CD4-positive, alpha-beta memory T cell (primary cell): Measurements from ENCODE around the gene SLC9A5. TPM values are rescaled to one million over a fixed set of nuclear protein-coding genes. Genes with fewer than 3 reads are reported as not detected.
A peak's percentile ranks its signal among the peaks of the same experiment; 100 is the strongest.

Source experiments
- CTCF ChIA-PET: fragments of 350-600 bp; sonication (Branson Sonifier 250); formaldehyde crosslinking; loops from one replicate; lab custom pipeline; 2021; ENCODE audit warnings: inconsistent platforms; ENCODE audit not compliant: partially characterized antibody; lab: Charles Lee
- POLR2A ChIA-PET: fragments of 350-600 bp; sonication (Branson Sonifier 250); formaldehyde crosslinking; loops from one replicate; lab custom pipeline; 2021; ENCODE audit not compliant: partially characterized antibody; lab: Charles Lee
- DNase-seq, 5 donors: peaks; one replicate each; pipeline versions ENCODE4 v3.0.0 to v3.0.0-alpha.2; 2020 to 2022; ENCODE audit warnings: mixed read lengths in 1 of 5
- H3K27ac ChIP-seq: one replicate; pipeline ENCODE4 v1.7.0; 2013; ENCODE audit warnings: low read depth, low read length
- H3K27me3 ChIP-seq: 2 replicates; pipeline ENCODE4 v1.7.0; 2013; ENCODE audit warnings: mild to moderate bottlenecking, low read length, moderate library complexity; ENCODE audit not compliant: insufficient read depth
- H3K36me3 ChIP-seq: 2 replicates; pipeline ENCODE4 v1.7.0; 2013; ENCODE audit warnings: mild to moderate bottlenecking, low read length, moderate library complexity; ENCODE audit not compliant: insufficient read depth
- H3K4me1 ChIP-seq: 2 replicates; pipeline ENCODE4 v1.7.0; 2013; ENCODE audit warnings: mild to moderate bottlenecking, low read length, moderate library complexity; ENCODE audit not compliant: insufficient read depth
- H3K4me3 ChIP-seq, 2 donors: one replicate each; pipeline ENCODE4 v1.7.0; 2013; ENCODE audit warnings: low read length in 2 of 2, mild to moderate bottlenecking in 1 of 2
- H3K9me3 ChIP-seq, 2 donors: one replicate each; pipeline ENCODE4 v1.7.0; 2013; ENCODE audit warnings: low read length in 2 of 2, control low read depth in 1 of 2; ENCODE audit not compliant: control insufficient read depth in 1 of 2
- H3K27ac Mint-ChIP-seq, 7 donors: one replicate each; pipeline ENCODE4 v1.8.0; 2020 to 2021; ENCODE audit warnings: mixed read lengths in 7 of 7, mild to moderate bottlenecking in 6 of 7, inconsistent platforms in 3 of 7, moderate library complexity in 3 of 7
- H3K27me3 Mint-ChIP-seq, 2 donors: one replicate each; pipeline ENCODE4 v1.8.0; 2020 to 2021; ENCODE audit warnings: mixed read lengths in 2 of 2
- H3K36me3 Mint-ChIP-seq, 2 donors: one replicate each; pipeline ENCODE4 v1.8.0; 2020 to 2021; ENCODE audit warnings: mixed read lengths in 2 of 2, inconsistent platforms in 1 of 2, mild to moderate bottlenecking in 1 of 2
- H3K4me1 Mint-ChIP-seq, 4 donors: one replicate each; pipeline ENCODE4 v1.8.0; 2020 to 2021; ENCODE audit warnings: mixed read lengths in 4 of 4, mild to moderate bottlenecking in 1 of 4
- H3K4me3 Mint-ChIP-seq, 8 donors: one replicate each; pipeline ENCODE4 v1.8.0; 2020 to 2021; ENCODE audit warnings: mixed read lengths in 8 of 8, mild to moderate bottlenecking in 7 of 8, moderate library complexity in 6 of 8, inconsistent platforms in 3 of 8
- H3K9me3 Mint-ChIP-seq, 8 donors: one replicate each; pipeline ENCODE4 v1.8.0; 2020 to 2021; ENCODE audit warnings: mixed read lengths in 8 of 8, mild to moderate bottlenecking in 5 of 8, inconsistent platforms in 3 of 8, moderate library complexity in 1 of 8
- intact Hi-C: fragments of 100-400 bp; cut with micrococcal nuclease; formaldehyde crosslinking; loops from one replicate; pipeline ENCODE4 v1.15.1; 2023
- polyA plus RNA-seq, 2 donors: library from polyadenylated mRNA; unstranded; fragments of 300-500 nt; fragmentation: Illumina TruSeq; gene quantifications; one replicate each; pipeline ENCODE4 v1.2.3, GENCODE V29; 2021
- total RNA-seq, 2 experiments: library from RNA; stranded (reverse); gene quantifications; one replicate each; pipeline ENCODE4 v1.2.3, GENCODE V29; 2021

SLC9A5 gene
- total and polyA plus RNA-seq, 4 experiments from 2014 or later = 0.09 to 2.1 (median 1.7) TPM; not detected in 1

DNA sequence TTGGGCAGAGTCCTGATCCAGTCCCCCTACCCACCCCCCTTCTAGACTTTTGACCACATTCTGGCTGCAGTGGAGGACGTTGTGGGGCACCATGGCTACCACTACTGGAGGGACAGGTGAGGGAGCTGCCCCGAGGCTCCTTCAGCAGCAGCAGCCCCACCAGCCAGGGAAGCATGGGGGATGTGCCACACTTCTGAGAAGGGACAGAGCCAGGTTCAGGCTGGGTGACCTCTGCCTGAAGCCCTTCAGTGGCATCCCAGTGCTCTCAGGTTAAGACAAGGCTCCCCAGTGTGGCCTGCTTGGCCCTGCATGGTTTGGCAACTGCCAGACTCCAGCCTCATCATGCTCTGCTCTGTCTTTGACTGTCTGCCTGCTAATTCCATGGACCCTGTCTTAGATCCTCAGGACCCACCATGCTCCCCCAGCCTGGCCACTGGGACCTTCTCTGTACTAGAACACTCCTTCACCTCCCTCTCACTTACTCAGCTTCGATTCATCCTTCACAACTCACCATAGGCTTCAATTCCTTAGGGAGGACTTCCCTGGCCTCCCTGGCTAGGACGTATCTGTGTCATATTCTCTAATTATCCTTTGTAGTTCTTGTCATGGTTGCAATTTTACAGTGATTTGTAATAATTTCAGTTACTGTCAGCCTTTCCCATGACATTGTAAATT is 8.8 kb downstream of the SLC9A5 start:
- H3K27ac ChIP-seq = no peak overlapping the region
- no peaks in the 10 kb centered on the region for H3K36me3 ChIP-seq
- Mint-ChIP-seq H3K27ac (peak overlapping the region in 2 of 7 donors; percentile 1 to 24), H3K9me3 (no peaks in the 10 kb centered on the region), H3K4me1 (no peaks in the 10 kb centered on the region), H3K27me3 (peaks cover 7 to 9% of the 10 kb centered on the region in 2 donors), H3K36me3 (no peaks in the 10 kb centered on the region), H3K4me3 (no peak overlapping the region)
- no peaks in the 10 kb centered on the region for H3K9me3 ChIP-seq
- intact Hi-C loops = no loop called here
- no peaks in the 10 kb centered on the region for H3K27me3 ChIP-seq
- H3K4me1 ChIP-seq = no peaks in the 10 kb centered on the region
- POLR2A ChIA-PET = no interaction called here
- CTCF ChIA-PET = no interaction called here
- no peak for DNase-seq
- H3K4me3 ChIP-seq = no peak overlapping the region

- H3K27ac Mint-ChIP-seq = no peak overlapping the region
- H3K9me3 Mint-ChIP-seq = no peaks in the 10 kb centered on the region
- H3K27me3 Mint-ChIP-seq = peaks cover 8 to 14% of the 10 kb centered on the region in 2 donors
- ChIA-PET POLR2A (no interaction called here), CTCF (no interaction called here)
- no peaks in the 10 kb centered on the region for H3K4me1 Mint-ChIP-seq
- H3K4me3 Mint-ChIP-seq = no peak overlapping the region
- no peaks in the 10 kb centered on the region for H3K36me3 Mint-ChIP-seq
- Histone ChIP-seq H3K4me1 (no peaks in the 10 kb centered on the region), H3K9me3 (no peaks in the 10 kb centered on the region), H3K27me3 (no peaks in the 10 kb centered on the region), H3K36me3 (no peaks in the 10 kb centered on the region), H3K27ac (no peak overlapping the region), H3K4me3 (no peak overlapping the region)
- intact Hi-C loops = no loop called here
- DNase-seq = no peak
These were observed 9.5 kb downstream of the SLC9A5 start for GRCh38 chr16:67258161-67258835.

GRCh38 chr16:67259705-67260104 is 10.9 kb downstream of the SLC9A5 start:
- Mint-ChIP-seq H3K4me3 (no peak overlapping the region), H3K36me3 (no peaks in the 10 kb centered on the region), H3K9me3 (no peaks in the 10 kb centered on the region), H3K27ac (no peak overlapping the region), H3K27me3 (peaks cover 13 to 15% of the 10 kb centered on the region in 2 donors), H3K4me1 (no peaks in the 10 kb centered on the region)
- CTCF ChIA-PET = interaction anchor here (0.7 kb wide), 1 partner anchor 12 kb away, joined by 4 read pairs; no protein-coding TSS in a partner anchor
- no peaks in the 10 kb centered on the region for H3K9me3 ChIP-seq
- H3K36me3 ChIP-seq = no peaks in the 10 kb centered on the region
- POLR2A ChIA-PET = interaction anchor here (1.4 kb wide), 1 partner anchor 12 kb away, joined by 3 read pairs; no protein-coding TSS in a partner anchor
- H3K27me3 ChIP-seq = no peaks in the 10 kb centered on the region
- no peak overlapping the region for H3K27ac ChIP-seq
- intact Hi-C loops = no loop called here
- no peak for DNase-seq
- no peaks in the 10 kb centered on the region for H3K4me1 ChIP-seq
- no peak overlapping the region for H3K4me3 ChIP-seq

GRCh38 chr16:67260426-67261063 is 11.8 kb downstream of the SLC9A5 start:
- no peak overlapping the region for H3K27ac ChIP-seq
- no peaks in the 10 kb centered on the region for H3K9me3 ChIP-seq
- H3K4me3 ChIP-seq = no peak overlapping the region
- H3K4me1 ChIP-seq = no peaks in the 10 kb centered on the region
- no peaks in the 10 kb centered on the region for H3K4me1 Mint-ChIP-seq
- no peaks in the 10 kb centered on the region for H3K9me3 Mint-ChIP-seq
- no peaks in the 10 kb centered on the region for H3K36me3 ChIP-seq
- intact Hi-C loops = no loop called here
- ChIA-PET POLR2A (interaction anchor here (1.0 to 1.4 kb wide), 2 partner anchors 13 to 33 kb away, joined by 3 to 4 read pairs; partner anchors contain the start of gene TMEM208), CTCF (interaction anchor here (0.6 to 1.1 kb wide), 6 partner anchors 12 to 180 kb away, joined by 3 to 4 read pairs (median 3); partner anchors contain the start of genes SLC9A5 and ZDHHC1)
- H3K27me3 Mint-ChIP-seq = peaks cover 13 to 15% of the 10 kb centered on the region in 2 donors
- H3K27me3 ChIP-seq = no peaks in the 10 kb centered on the region
- no peaks in the 10 kb centered on the region for H3K36me3 Mint-ChIP-seq
- peak overlapping the region in 1 of 7 donors; percentile 5 for H3K27ac Mint-ChIP-seq
- DNase-seq = no peak
- H3K4me3 Mint-ChIP-seq = no peak overlapping the region

- CTCF ChIA-PET = no interaction called here
These were observed 14.4 kb downstream of the SLC9A5 start for GRCh38 chr16:67263201-67263600.

DNA sequence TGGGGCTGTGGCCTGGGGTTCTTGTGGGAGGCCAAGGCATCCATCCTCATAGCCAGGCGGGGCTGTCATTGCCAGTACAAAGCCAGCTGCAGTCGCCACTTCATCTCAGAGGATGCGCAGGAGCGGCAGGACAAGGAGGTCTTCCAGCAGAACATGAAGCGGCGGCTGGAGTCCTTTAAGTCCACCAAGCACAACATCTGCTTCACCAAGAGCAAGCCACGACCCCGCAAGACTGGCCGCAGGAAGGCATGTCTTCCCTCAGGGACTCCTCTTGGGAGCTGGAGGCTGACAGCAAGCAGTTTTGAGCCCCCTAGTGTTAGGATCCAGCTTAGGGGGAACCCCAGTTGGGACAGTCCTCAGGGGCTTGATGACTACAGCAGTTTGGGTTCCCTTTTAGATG is 15.5 kb downstream of the SLC9A5 start:
- Histone ChIP-seq H3K4me1 (no peaks in the 10 kb centered on the region), H3K27ac (no peak overlapping the region), H3K4me3 (no peak overlapping the region), H3K9me3 (no peaks in the 10 kb centered on the region), H3K36me3 (no peaks in the 10 kb centered on the region), H3K27me3 (no peaks in the 10 kb centered on the region)
- no peaks in the 10 kb centered on the region for H3K9me3 Mint-ChIP-seq
- intact Hi-C loops = no loop called here
- ChIA-PET POLR2A (no interaction called here), CTCF (no interaction called here)
- no peak overlapping the region for H3K27ac Mint-ChIP-seq
- no peak for DNase-seq
- H3K4me3 Mint-ChIP-seq = no peak overlapping the region
- no peaks in the 10 kb centered on the region for H3K4me1 Mint-ChIP-seq
- H3K36me3 Mint-ChIP-seq = no peaks in the 10 kb centered on the region
- H3K27me3 Mint-ChIP-seq = peaks cover 11 to 13% of the 10 kb centered on the region in 2 donors

More at GRCh38 chr16:67263201-67263600, 14.4 kb downstream of the SLC9A5 start:
- H3K27me3 ChIP-seq = no peaks in the 10 kb centered on the region
- peaks cover 11 to 13% of the 10 kb centered on the region in 2 donors for H3K27me3 Mint-ChIP-seq
- no peaks in the 10 kb centered on the region for H3K9me3 ChIP-seq
- no peaks in the 10 kb centered on the region for H3K36me3 ChIP-seq
- H3K4me1 Mint-ChIP-seq = no peaks in the 10 kb centered on the region
- H3K4me3 ChIP-seq = no peak overlapping the region
- peak overlapping the region in 1 of 7 donors; percentile 54 for H3K27ac Mint-ChIP-seq
- no peaks in the 10 kb centered on the region for H3K9me3 Mint-ChIP-seq
- no peak overlapping the region for H3K4me3 Mint-ChIP-seq
- intact Hi-C loops = no loop called here
- POLR2A ChIA-PET = no interaction called here
- H3K4me1 ChIP-seq = no peaks in the 10 kb centered on the region
- H3K27ac ChIP-seq = no peak overlapping the region
- no peak for DNase-seq
- no peaks in the 10 kb centered on the region for H3K36me3 Mint-ChIP-seq

DNA sequence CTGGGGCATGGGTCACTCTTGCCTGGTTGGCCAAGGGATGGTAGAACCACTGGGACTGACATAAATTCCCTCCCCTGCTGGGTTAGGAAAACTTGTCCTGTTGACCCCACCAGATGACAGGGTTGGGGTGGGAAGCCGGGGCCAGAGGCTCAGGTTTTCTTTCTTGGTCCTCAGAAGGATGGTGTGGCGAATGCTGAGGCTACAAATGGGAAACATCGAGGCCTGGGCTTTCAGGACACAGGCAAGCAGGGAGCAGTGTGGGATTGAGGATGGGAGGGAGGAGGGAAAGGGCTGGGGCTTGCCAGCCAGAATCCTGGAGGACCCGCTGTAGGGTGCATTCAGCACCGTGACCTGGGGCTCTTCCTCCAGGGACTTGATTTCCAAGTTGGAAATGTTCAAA is 16.1 kb downstream of the SLC9A5 start:
- no peaks in the 10 kb centered on the region for H3K9me3 Mint-ChIP-seq
- ChIA-PET POLR2A (no interaction called here), CTCF (no interaction called here)
- no peak for DNase-seq
- H3K4me1 Mint-ChIP-seq = no peaks in the 10 kb centered on the region
- H3K27ac ChIP-seq = no peak overlapping the region
- H3K4me3 ChIP-seq = no peak overlapping the region
- H3K4me3 Mint-ChIP-seq = no peak overlapping the region
- H3K27ac Mint-ChIP-seq = no peak overlapping the region
- no peaks in the 10 kb centered on the region for H3K36me3 ChIP-seq
- H3K27me3 Mint-ChIP-seq = peaks cover 11 to 13% of the 10 kb centered on the region in 2 donors
- no peaks in the 10 kb centered on the region for H3K27me3 ChIP-seq
- no peaks in the 10 kb centered on the region for H3K36me3 Mint-ChIP-seq
- H3K4me1 ChIP-seq = no peaks in the 10 kb centered on the region
- no peaks in the 10 kb centered on the region for H3K9me3 ChIP-seq
- intact Hi-C loops = no loop called here
